Ishikawa (cell line): ENCODE results near the gene TRUB2.

Experiments used
- CEBPB ChIP-seq: IDR thresholded peaks from 2 replicates; pipeline ENCODE4 v1.6.1; 2012
- CREB1 ChIP-seq: IDR thresholded peaks from 2 replicates; pipeline ENCODE4 v1.6.1; 2012; ENCODE audit warnings: low read depth
- EGR1 ChIP-seq: IDR thresholded peaks from 2 replicates; pipeline ENCODE4 v1.6.1; 2012
- EP300 ChIP-seq: IDR thresholded peaks from 2 replicates; pipeline ENCODE4 v1.6.1; 2012; ENCODE audit warnings: borderline replicate concordance
- FOXM1 ChIP-seq: IDR thresholded peaks from 2 replicates; pipeline ENCODE4 v1.6.1; 2012; ENCODE audit warnings: low read depth, borderline replicate concordance
- NFIC ChIP-seq: IDR thresholded peaks from 2 replicates; pipeline ENCODE4 v1.6.1; 2012
- RAD21 ChIP-seq: IDR thresholded peaks from 2 replicates; pipeline ENCODE4 v1.6.1; 2012; ENCODE audit warnings: low read depth
- TAF1 ChIP-seq: IDR thresholded peaks from 2 replicates; pipeline ENCODE4 v1.6.1; 2012; ENCODE audit warnings: low read depth, mild to moderate bottlenecking
- TCF12 ChIP-seq: IDR thresholded peaks from 2 replicates; pipeline ENCODE4 v1.6.1; 2012; ENCODE audit warnings: low read depth
- TEAD4 ChIP-seq: IDR thresholded peaks from 2 replicates; pipeline ENCODE4 v1.6.1; 2012
- YY1 ChIP-seq: IDR thresholded peaks from 2 replicates; pipeline ENCODE4 v1.6.1; 2012; ENCODE audit warnings: low read depth
- ZBTB7A ChIP-seq: IDR thresholded peaks from 2 replicates; pipeline ENCODE4 v1.6.1; 2012; ENCODE audit warnings: low read depth
- TF ChIP-seq, protein P1 (sequence below): IDR thresholded peaks from 2 replicates; pipeline ENCODE4 v1.6.1; 2012; ENCODE audit warnings: low read depth, mild to moderate bottlenecking
- TF ChIP-seq, protein P2 (sequence below): IDR thresholded peaks from 2 replicates; pipeline ENCODE4 v1.6.1; 2012
- TF ChIP-seq, protein P3 (sequence below): IDR thresholded peaks from 2 replicates; pipeline ENCODE4 v1.6.1; 2012

The TRUB2 gene

DNA sequence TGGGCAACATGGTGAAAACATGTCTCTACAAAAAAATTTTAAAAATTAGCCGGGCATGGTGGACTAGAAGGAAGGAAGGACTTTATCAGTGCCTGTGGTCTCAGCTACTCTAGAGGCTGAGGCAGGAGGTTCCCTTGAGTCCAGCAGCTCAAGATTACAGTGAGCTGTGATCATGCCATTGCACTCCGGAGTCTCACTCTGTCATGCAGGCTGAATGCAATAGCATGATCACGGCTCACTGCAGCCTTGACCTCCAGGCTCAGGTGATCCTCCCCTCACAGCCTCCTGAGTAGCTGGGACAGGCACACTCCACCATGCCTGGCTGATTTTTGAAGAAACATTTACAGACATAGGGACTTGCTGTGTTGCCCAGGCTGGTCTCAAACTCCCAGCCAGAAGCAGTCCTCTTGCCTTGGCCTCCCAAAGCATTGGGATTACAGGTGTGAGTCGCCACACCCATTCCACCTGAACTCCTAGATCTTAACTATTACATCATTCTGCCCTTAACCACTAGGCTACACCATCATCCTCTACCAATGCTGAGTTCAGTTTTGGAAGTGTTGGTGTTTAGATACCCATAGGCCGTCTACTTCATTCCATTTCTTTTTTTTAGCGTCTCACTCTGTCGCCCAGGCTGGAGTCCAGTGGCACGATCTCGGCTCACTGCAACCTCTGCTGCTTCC lies 46.9 kb upstream of the TRUB2 start:
- no peak for TF ChIP-seq TEAD4
- no peak for TF ChIP-seq YY1
- TF ChIP-seq CREB1: no peak
- TF ChIP-seq EGR1: no peak
- no peak for TF ChIP-seq CEBPB
- TF ChIP-seq RAD21: no peak
- no peak for TF ChIP-seq ZBTB7A
- no peak for TF ChIP-seq TAF1
- TF ChIP-seq, protein P1, sequence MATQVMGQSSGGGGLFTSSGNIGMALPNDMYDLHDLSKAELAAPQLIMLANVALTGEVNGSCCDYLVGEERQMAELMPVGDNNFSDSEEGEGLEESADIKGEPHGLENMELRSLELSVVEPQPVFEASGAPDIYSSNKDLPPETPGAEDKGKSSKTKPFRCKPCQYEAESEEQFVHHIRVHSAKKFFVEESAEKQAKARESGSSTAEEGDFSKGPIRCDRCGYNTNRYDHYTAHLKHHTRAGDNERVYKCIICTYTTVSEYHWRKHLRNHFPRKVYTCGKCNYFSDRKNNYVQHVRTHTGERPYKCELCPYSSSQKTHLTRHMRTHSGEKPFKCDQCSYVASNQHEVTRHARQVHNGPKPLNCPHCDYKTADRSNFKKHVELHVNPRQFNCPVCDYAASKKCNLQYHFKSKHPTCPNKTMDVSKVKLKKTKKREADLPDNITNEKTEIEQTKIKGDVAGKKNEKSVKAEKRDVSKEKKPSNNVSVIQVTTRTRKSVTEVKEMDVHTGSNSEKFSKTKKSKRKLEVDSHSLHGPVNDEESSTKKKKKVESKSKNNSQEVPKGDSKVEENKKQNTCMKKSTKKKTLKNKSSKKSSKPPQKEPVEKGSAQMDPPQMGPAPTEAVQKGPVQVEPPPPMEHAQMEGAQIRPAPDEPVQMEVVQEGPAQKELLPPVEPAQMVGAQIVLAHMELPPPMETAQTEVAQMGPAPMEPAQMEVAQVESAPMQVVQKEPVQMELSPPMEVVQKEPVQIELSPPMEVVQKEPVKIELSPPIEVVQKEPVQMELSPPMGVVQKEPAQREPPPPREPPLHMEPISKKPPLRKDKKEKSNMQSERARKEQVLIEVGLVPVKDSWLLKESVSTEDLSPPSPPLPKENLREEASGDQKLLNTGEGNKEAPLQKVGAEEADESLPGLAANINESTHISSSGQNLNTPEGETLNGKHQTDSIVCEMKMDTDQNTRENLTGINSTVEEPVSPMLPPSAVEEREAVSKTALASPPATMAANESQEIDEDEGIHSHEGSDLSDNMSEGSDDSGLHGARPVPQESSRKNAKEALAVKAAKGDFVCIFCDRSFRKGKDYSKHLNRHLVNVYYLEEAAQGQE: no peak
- TF ChIP-seq, protein P2, sequence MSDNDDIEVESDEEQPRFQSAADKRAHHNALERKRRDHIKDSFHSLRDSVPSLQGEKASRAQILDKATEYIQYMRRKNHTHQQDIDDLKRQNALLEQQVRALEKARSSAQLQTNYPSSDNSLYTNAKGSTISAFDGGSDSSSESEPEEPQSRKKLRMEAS: no peak
- no peak for TF ChIP-seq FOXM1
- no peak for TF ChIP-seq TCF12
- TF ChIP-seq, protein P3, sequence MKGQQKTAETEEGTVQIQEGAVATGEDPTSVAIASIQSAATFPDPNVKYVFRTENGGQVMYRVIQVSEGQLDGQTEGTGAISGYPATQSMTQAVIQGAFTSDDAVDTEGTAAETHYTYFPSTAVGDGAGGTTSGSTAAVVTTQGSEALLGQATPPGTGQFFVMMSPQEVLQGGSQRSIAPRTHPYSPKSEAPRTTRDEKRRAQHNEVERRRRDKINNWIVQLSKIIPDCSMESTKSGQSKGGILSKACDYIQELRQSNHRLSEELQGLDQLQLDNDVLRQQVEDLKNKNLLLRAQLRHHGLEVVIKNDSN: no peak
- TF ChIP-seq NFIC: no peak
- no peak for TF ChIP-seq EP300

DNA sequence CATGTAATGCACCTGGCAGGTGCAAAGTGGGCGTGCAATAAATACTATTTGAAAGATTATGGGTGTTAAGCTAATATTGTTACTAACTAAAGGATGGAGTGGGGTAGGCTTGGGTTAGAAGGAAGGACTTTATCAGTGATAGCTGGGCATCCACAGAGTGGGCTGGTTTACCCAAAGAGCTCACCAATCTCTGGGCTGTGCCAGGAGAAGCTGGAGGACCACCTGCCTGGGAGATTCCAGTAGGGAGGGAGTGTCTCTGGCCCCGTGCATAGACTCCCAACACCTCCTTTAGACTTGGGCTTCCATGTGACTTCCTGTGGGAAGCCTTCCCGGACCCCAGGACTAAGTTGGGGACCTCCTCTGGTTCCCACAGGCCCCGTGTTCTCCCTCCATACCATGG lies 43.3 kb upstream of the TRUB2 start:
- TF ChIP-seq TEAD4 (no peak), CEBPB (no peak), FOXM1 (no peak), CREB1 (no peak), ZBTB7A (no peak), TAF1 (no peak), NFIC (no peak), EP300 (no peak), YY1 (no peak)
- TF ChIP-seq, protein P3: no peak
- TF ChIP-seq, protein P1: no peak
- TF ChIP-seq, protein P2: no peak

DNA sequence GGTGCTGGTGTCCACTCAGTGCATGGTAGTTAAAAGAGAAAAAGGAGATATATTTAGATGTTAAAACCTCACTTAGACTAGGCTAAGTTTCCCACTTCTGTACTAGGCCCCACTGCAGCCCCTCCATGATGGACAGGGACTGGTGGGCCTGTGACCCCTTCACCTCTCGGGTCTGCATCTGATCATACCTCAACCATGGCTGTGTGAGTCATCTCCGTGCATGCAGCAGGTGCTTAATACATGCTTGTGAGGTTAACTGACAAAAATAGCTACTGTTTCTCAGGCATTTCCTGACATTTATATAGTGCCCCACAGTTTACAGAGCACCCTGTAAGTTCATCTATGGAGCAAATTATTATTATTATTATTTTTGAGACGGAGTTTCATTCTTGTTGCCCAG lies 40.5 kb upstream of the TRUB2 start:
- TF ChIP-seq, protein P2: no peak
- TF ChIP-seq ZBTB7A: no peak
- no peak for TF ChIP-seq EGR1
- TF ChIP-seq TAF1: no peak
- no peak for TF ChIP-seq NFIC
- TF ChIP-seq, protein P1: no peak
- no peak for TF ChIP-seq CREB1
- TF ChIP-seq CEBPB: no peak

DNA sequence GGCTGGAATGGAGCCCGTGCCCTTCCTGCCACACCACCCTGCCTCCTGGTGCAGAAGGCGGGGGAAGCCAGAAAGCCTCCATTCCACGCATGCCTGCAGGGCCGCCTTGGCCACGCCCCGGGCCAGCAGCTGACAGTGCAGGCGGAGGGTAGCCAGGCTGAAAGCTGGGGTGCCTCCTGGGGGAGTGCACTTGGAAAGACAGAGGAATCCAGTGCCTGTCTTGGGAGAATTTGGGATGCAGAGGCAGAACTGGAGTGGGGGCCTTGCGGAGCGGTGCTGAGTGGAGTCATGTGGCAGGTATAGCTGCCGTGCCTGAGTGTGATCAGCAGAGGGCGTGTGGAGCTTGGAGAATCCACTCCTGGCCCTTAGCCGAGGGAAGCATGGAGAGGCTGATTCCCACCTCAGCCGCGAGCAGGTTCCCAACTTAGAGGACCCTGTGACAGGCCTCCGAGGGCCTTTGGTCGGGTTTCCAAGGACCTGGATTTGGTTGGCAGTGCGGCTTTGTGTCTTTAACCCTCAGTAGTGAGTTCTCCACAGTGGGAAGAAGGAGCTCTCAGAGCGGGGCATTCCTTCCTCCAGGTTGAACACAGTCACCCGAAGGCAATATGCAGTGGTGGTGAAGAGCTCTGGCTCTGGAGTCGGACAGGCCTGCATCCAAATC lies 39.9 kb upstream of the TRUB2 start:
- TF ChIP-seq YY1: peak; percentile 52; the same call in 1 of the 2 replicates
- no peak for TF ChIP-seq ZBTB7A
- peak; percentile 80 for TF ChIP-seq TEAD4
- no peak for TF ChIP-seq TCF12
- TF ChIP-seq, protein P2: peak; percentile 78
- peak; percentile 40; the same call in 1 of the 2 replicates for TF ChIP-seq NFIC
- TF ChIP-seq CEBPB: no peak
- TF ChIP-seq TAF1: no peak
- TF ChIP-seq, protein P1: no peak
- no peak for TF ChIP-seq EP300
- no peak for TF ChIP-seq CREB1
- TF ChIP-seq, protein P3: peak; percentile 71
- TF ChIP-seq EGR1: no peak
- peak; percentile 91 for TF ChIP-seq RAD21
